G401 (cell line): ENCODE results near the gene ZNF516. TPM values are rescaled to one million over a fixed set of nuclear protein-coding genes. Genes with fewer than 3 reads are reported as not detected.

Experiments used
- DNase-seq: peaks from one replicate; pipeline ENCODE4 v3.0.0-alpha.2; 2015; ENCODE audit warnings: low spot score
- in situ Hi-C: cut with HindIII; loops from 2 replicates; pipeline ENCODE4 v1.10.0; 2016; ENCODE audit warnings: low sequenced_read_pairs, mixed read lengths
- total RNA-seq: library from RNA; depleted of rRNA; stranded (reverse); fragments of >200 nt; shearing (Covaris generic); gene quantifications from 2 replicates; pipeline ENCODE4 v1.2.3, GENCODE V29; 2014

Gene ZNF516
- total RNA-seq, 1 experiment from 2014 or later: 9.6 TPM

DNA sequence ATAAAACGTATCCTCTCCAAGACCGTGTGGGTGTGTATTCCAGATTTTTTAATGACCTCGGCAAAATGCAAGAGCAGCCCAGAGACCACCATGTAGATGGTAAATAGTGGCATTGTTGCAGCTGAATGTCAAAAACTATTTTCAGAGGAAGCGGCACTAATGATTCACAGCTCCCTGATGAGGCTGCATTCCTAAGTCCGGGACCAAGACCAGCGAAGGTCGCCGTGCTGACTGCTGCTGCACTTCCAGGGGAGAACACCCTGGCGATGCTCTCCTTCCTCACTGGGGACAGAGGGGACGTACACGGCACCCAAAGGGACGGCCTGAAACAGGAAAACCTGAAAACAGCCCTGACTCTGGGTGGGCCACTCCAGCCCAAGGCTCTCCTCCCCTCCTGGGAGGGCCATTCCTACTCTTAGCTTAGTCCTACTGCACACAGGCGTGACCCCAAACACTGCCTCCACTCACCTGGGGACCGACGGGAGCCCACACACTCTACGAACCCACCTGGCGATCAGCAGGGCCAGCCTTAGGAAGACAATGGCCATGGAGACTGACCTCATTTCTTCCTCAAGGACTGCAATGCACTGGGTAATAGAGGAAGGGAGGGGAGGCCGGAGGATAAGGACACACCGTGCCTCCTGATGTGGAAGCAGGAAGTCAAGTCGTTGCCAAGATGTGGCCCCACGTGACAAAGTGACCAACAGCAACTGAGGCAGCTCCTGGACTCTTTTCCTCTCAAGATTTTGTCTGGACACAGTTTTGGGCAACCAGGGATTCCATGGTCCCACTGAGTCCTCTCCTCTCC lies 82.8 kb downstream of the ZNF516 start:
- no peak for DNase-seq
- in situ Hi-C loops: no loop called here

DNA sequence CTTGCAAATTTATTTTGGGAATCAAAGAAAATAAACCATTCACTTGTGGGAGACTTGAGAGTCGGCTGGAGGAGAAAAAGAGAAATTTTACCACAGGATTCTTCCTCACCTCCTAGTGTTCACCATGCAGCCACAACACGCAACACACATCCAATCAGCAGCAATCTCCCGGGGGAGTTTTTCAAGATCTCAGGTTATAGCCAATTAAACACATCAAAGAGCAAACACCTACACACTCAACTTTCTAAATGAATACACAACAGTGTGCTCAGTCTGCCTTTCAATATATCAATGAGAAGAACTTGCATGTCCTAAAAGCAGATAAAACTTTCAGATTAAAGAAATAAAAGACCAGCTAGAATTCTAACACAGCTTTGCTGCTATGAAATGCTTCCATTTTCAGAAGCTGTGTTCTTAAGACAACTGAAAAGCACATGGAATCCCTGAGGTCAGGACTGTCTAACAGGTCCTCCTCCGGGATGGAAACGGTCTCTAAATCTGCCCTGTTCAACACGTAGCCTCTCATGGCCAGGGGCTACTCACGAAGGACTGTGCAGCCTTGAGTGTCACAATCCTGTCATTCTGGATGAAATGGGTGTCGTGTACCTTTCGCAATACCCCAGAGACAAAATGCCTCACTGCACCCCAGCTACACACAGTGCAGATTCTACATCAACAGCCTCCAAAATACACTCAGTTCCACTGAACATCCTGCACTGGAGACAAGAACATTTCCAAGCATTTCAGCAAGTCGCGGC lies 84.2 kb downstream of the ZNF516 start:
- DNase-seq: no peak

DNA sequence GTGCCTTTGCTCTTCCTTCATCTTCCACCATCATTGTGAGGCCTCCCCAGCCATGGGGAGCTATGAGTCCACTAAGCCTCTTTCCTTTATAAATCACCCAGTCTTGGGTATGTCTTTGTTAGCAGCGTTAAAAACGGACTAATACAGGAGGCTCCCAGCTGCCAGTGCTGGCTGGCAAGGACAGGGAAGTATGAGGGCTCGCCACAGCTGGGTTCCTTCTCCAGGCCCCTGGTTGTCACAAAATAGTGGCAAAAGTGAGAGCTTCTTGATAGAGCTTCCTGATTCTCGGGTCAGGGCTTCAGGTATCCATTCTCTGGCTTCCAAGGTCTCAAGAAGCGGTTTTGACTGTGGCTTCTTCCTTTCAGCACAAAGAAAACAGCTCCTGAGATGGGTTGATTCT lies 85.0 kb downstream of the ZNF516 start:
- DNase-seq: no peak

More for the DNA sequence above, 84.2 kb downstream of the ZNF516 start:
- in situ Hi-C loops: no loop called here

DNA sequence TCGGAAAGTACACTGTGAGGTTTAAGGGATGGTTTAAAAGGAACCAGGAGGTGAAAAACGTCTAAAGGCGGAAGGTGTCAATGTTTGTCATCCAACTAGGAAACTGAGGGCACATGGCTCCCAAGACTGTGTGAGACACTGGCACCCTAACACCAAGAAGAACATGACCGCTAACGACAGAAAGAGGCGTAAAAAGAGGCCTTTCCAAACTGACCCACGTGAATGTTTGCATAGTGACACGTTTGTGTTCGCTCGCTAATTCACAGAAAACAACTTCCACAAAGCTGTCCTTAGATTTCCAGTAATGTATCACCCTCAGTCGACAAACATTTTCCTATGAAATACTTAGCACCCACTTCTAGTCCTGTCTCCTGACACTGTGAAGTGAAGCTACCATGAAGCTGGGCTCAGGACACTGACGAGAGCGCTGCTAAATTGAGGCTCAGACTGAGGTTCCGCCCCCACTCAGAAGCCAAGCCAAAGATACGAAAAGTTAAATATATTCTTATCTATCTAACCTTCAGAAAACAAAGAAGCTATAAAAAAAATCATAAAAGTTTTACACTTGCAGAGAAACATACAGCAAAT lies 86.5 kb downstream of the ZNF516 start:
- in situ Hi-C loops: no loop called here
- DNase-seq: no peak

More for the DNA sequence above, 85.0 kb downstream of the ZNF516 start:
- in situ Hi-C loops: no loop called here

DNA sequence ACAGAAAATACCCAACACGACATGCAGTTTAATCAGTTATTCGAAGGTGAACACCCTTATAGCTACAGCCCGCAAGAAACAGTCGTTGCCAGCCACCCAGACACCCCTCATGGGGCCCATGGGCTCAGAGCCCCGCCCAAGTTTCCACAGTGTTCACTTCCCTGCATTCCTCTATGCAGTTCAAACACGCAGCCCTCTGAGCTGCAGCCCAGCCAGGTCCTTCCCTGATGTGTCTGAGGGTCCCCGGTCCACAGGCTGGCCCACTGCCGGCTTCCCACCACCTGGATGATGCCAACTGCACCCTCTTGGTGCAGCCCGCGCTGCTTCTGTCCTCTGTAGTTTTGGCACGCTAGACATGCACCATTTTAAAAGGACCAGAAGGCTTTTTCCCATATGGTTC lies 87.4 kb downstream of the ZNF516 start:
- no peak for DNase-seq
- in situ Hi-C loops: no loop called here

DNA sequence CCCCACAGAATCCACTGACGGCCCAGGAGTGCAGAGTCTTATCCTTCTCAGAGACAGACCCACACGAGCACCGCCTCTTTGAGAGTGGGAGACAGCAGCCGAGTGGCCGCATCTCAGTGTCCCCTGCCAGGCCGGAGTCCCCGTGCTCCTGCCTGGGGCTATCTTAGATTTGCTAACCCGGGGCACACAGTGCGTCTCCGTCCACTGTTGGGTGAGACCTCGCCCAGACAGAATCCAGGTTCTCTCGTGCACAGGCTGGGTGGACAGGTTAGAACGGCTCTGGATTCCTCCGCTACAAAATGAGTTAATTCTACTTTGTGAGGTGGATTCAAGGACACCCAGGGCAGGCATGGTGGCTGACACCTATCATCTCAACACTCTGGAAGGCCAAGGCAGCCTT lies 88.3 kb downstream of the ZNF516 start:
- no peak for DNase-seq
- in situ Hi-C loops: no loop called here

DNA sequence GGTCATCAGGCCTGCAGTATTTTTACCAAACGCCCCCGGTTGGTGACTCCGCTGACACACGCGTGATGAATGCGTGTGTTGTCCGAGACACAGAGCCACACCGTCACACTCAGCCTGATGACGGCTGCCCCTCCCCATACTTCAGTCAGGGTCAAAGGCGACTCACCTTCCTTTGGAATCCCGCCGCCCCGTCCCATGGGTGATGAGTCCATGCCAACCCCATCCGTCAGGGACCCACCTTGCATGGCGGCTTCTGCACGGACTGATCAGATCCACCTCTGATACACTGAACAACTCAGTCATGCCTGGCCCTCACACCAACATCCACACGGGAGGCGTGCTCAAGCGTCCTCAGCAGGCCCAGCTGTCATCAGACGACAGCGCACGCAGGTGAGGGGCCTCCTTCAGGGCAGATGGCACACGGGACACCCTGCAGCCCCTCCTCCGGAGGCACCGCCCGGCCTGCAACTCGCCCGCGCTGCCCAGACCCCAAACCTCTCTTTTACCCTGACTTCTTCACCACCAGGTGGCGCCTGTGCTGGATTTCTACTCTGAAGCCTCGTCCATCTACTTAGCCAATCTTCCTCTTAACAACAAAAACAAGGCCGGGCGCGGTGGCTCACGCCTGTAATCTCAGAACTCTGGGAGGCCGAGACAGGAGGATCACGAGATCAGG lies 89.2 kb downstream of the ZNF516 start:
- in situ Hi-C loops: no loop called here

DNA sequence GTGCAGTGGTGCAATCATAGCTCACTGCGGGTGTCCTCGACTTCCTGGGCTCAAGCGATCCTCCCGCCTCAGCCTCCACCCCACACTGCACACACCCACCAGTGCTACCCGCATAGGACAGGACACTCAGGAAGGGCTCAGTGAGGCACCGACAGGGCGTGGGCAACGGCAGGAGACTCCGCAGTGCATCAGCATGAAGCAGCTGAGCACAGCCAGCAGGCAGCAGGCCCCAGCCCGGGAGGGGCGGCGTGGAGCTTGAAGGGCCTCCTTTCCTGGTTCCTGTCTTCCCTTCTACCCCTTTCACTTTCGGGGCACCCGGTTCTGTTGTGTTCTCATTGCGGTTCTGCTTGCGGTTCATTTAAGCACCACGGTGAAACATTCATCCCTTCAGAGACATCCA lies 89.8 kb downstream of the ZNF516 start:
- in situ Hi-C loops: no loop called here
- DNase-seq: no peak

More for the DNA sequence above, 89.2 kb downstream of the ZNF516 start:
- DNase-seq: no peak

DNA sequence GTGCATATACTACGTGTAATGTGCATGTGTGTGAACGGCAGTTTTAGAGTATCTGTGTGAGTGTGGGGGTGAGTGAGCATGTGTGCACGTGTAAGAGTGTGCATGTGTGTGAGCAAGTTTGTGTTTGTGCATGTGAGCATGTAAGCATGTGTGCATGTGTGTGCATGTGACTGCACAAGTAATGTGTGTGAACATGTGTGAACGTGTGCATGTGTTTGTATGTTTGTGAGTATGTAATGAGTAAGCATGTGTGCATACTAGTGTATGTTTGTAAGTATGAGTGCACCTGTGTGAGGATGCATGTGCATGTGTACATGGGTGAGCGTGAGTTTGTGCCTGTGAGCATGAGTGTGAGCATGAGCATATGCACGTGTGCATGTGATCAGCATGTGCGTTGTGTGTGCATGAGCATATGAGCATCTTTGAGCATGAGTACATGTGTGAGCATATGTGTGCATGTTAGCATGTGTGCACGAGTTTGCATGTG lies 90.7 kb downstream of the ZNF516 start:
- DNase-seq: no peak
- in situ Hi-C loops: no loop called here

DNA sequence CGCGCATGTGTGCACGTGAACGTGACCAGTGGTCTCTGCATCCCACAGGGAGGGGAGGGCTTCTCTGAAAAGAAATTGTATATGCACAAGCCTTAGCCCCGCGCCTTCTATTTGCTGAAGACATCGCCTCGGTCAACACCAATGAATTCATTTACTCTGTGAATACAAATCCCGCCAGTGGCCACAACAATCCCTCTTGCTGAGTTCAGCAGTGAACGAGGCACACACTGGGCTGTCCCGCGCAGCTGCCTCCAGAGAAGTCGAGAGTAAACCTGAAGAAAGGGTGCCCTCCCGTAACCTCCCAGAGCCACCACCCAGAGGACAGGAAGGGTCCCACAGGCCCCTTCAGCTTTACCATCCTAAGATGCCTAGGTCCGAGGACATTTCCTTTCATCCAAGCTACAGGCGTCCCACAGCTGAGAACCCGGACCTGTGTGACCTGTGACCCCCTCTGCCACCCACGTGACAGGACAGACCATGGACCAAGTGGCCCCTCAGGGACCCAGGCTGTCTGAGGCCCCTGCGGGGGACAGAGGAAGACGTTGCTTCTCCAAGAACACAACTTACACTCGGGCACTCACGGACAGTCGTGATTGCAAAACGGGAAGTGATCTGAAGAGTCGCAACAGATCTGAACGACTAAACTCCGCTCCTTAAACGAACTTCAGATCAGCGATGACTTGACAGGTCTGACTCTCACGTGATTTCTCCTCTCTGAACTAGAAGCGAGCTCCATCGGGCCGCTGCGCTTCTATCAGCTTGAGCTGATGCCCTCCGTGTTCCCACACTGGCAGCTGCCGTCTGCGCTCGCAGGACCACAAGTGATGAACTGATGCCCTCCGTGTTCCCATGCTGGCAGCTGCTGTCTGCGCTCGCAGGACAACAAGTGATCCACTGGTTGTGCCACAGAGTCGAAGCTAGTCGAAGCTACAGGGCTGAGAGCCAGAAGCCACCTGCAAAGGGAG lies 92.7 kb downstream of the ZNF516 start:
- DNase-seq: no peak
- in situ Hi-C loops: no loop called here

DNA sequence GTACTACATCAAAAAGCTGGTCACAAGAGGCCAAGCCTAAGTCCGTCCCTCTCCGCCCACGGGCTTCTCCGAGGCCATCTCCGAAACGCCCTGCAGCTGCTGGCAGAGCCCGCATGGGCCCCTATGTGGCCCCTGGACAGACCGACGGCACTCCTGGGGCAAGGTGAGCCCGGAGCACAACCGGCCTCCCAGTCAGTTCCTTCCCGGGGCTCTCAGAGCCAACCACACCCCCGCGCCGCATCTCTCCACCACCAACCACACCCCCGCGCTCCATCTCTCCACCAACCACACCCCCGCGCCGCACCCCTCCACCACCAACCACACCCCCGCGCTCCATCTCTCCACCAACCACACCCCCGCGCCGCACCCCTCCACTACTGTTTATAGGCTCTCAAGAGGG lies 93.5 kb downstream of the ZNF516 start:
- in situ Hi-C loops: no loop called here
- DNase-seq: no peak

DNA sequence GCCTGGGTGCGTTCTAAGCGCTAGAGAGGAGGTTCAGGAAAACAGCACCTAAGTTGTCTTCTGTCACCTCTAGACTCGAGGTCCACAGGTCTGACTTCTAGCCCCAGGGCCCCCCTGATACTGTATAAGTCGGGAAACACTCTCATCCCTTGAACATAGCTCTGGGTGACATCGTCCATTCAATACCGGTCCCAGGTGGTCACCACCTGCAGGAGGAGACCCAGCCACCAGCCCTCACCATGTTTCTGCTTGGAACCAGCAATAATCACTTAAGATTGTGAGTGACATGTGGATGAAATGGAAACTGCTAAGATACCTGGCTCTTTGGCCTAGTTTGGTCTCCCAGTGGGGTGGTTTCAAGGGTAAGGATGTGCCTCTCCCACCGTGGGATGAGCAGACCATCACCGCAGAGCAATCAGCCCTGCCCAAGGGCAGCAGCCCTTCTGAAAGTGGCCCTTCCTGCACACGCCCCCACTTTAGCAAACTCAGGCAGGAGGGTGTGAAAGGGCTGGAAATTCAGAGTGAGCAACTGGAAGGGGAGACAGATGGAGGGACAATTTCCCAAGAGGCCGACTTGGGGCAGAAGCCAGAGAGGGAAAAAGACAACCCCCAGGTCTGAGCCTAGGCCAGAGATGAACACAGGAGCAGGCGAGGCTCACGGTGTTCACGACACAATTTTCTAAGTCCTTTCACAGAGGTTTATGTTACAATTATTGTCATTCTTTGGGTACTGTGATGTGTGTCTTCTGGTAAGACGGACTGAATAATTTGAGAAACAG lies 95.2 kb downstream of the ZNF516 start:
- in situ Hi-C loops: no loop called here
- DNase-seq: no peak

DNA sequence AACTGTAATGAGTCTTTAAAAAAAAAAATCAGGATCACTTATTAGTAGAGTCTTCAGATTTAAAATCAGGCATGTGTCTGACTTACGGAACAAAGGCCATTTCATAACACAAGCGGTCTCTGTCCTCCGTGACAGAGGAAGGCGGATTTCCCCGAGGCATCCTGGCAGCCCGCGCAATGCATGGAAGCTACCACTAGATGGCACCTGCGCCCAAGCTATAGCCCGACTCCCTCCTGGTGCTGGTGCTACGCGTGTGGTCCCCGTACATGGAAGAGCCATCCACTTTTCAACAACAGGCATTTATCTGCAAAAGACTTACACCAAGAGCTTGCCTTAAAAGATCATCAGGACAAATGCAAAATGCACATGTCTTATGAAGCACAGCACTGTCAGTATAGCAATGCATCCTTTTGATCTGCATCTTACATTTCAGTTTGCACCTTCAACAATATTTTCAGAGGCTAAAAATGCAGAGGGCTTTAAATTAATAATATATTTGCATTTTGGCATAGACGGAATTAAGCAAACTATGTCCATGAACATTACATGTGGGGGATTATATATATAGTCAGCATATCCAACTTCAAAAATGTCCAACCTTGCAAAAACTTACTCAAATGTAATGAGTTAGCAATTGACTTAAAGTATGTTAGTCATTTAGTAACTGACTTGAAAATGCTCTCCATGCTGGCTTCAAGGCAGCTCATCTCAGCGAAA lies 96.0 kb downstream of the ZNF516 start:
- DNase-seq: peak; percentile 70
- in situ Hi-C loops: no loop called here

DNA sequence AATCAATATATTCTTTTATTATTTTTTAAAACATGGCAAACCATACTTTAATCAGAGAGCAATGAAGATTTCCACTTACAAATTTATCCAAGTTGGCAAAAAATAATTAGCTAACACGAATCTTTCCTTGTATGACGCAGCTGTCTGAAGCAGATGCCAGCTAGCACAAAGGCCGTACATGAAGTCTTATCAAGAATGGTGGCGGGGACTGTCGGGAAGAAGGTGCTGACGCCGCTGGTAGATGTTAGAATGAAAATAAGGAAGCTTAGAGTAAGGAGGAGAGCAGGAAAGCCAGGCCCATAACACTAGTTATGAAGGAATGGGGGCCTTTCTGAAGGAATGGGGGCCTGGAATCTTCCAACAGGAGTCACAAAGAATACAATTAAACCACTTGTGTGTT lies 96.7 kb downstream of the ZNF516 start:
- in situ Hi-C loops: no loop called here
- DNase-seq: no peak

DNA sequence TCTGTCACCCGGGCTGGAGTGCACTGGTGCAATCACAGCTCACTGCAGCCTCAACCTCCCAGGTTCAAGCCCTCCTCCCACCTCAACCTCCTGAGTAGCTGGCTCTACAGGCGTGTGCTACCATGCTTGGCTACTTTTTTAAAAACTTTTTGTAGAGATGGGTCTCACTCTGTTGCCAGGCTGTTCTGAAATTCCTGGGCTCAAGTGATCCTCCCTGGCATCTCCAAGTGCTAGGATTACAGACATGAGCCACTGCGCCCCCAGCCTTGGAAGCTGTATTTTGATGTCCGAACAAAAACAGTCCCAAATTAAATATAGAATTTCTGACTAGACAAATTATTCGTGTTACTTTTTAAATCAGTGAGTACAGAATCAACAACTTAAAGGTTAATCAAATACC lies 97.4 kb downstream of the ZNF516 start:
- in situ Hi-C loops: no loop called here

DNA sequence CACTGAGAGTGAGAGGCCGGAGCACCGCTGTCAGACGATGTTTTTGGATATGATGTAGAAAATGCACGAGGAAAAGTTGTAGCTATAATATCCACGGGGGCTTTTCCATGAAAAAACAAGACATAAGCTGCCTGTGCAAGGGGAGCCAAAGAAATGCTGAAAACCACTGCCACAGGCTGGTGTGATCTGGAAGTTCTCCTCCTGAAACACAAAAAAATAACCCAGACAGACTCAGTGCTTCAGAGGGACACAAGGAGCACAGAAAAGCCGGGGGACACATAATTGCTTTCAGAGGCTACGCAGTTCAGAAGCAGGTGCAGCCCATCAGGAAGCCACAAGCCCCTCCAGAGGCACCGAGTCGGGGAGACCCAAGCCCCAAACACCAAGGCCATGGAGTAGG lies 98.2 kb downstream of the ZNF516 start:
- in situ Hi-C loops: no loop called here
- DNase-seq: no peak

More for the DNA sequence above, 97.4 kb downstream of the ZNF516 start:
- DNase-seq: no peak

DNA sequence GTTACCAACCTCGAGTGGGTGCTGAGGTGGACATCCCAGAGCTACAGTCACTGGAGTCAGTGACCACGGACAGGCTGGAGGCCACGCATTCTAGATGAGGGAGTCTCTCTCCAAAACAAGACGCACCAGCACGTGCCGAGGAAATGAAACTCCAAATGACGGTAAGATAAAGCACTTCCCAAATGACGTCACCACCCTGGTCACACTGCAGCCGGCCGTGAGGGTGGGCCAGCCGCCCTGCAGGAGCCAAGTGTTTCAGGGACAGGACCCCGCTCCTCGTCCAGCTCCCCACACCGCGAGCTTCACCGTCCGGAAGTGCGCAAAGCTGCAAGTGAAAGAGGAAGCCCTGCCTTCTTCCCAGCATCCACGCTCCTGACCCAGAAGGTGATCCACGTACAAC lies 99.4 kb downstream of the ZNF516 start:
- no peak for DNase-seq
- in situ Hi-C loops: no loop called here
